Ectodermal cell (in vitro differentiated cells): ENCODE measurements around the gene R3HDM4.
"Not testable (repeated sequence)": the region's sequence is repeated elsewhere in the genome, so short reads cannot be mapped to it uniquely, and the experiment has no call there.

Experiments
- H3K27ac ChIP-seq: 2 replicates; pipeline ENCODE4 v1.7.0; 2013; ENCODE audit warnings: mild to moderate bottlenecking, low read depth, low read length; ENCODE audit not compliant: insufficient read depth, poor library complexity, severe bottlenecking
- H3K27me3 ChIP-seq: 2 replicates; pipeline ENCODE4 v1.7.0; 2013; ENCODE audit warnings: mild to moderate bottlenecking, low read length; ENCODE audit not compliant: insufficient read depth, control insufficient read depth, poor library complexity, severe bottlenecking
- H3K36me3 ChIP-seq: one replicate; pipeline ENCODE4 v1.7.0; 2013; ENCODE audit warnings: low read length; ENCODE audit not compliant: control insufficient read depth, insufficient read depth
- H3K4me1 ChIP-seq: one replicate; pipeline ENCODE4 v1.7.0; 2013; ENCODE audit warnings: low read length; ENCODE audit not compliant: control insufficient read depth, insufficient read depth
- H3K4me3 ChIP-seq: 2 replicates; pipeline ENCODE4 v1.7.0; 2013; ENCODE audit warnings: low read depth, low read length, control low read depth; ENCODE audit not compliant: insufficient read depth
- H3K9me3 ChIP-seq: 2 replicates; pipeline ENCODE4 v1.7.0; 2013; ENCODE audit warnings: mild to moderate bottlenecking, low read length, moderate library complexity; ENCODE audit not compliant: control insufficient read depth
- WGBS, 2 experiments: methylation state at CpG; one replicate each; pipeline ENCODE4 v1.1.7; 2013; ENCODE audit warnings: missing lambda C conversion rate in 2 of 2; 5-methylcytosine and 5-hydroxymethylcytosine counted together

R3HDM4 gene

DNA sequence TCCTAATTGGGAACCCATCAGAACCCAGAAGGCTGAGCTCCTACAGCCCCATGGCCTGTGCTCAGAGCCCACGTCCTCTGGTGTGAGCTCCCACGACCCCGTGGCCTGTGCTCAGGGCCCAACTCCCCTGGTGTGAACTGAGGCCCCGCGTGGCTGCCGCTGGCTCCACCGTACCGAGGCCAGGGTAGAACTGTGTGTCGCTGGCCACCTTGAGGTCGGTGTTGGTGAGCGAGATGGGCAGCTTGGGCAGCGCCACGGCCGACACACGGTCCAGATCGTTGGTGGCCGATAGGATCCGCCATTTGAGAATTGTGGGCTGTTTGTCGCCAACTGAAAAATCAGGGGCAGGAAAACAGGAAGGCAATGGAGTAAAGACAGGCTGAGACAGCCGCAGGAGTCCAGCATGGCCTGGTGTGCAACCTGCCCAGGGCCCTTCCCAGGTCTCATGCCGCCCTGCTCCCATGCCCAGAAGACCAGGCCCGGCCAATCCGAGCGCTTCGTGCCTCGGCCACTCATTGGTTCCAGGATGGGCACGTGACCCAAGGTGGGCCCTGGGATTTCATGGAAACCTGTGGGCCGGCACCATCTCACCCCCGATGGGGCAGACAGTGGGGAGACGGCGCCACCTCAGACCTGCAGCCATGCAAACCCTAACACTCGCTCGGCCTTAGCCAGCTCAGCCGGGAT is 31.5 kb downstream of the R3HDM4 start:
- Histone ChIP-seq H3K27me3 (no peaks in the 10 kb centered on the region), H3K9me3 (no peaks in the 10 kb centered on the region), H3K27ac (no peak overlapping the region), H3K36me3 (peaks cover 56% of the 10 kb centered on the region), H3K4me1 (no peaks in the 10 kb centered on the region), H3K4me3 (no peak overlapping the region)
- WGBS, 2 experiments, result 96% methylated on average over 34 of the region's 34 CpGs

DNA sequence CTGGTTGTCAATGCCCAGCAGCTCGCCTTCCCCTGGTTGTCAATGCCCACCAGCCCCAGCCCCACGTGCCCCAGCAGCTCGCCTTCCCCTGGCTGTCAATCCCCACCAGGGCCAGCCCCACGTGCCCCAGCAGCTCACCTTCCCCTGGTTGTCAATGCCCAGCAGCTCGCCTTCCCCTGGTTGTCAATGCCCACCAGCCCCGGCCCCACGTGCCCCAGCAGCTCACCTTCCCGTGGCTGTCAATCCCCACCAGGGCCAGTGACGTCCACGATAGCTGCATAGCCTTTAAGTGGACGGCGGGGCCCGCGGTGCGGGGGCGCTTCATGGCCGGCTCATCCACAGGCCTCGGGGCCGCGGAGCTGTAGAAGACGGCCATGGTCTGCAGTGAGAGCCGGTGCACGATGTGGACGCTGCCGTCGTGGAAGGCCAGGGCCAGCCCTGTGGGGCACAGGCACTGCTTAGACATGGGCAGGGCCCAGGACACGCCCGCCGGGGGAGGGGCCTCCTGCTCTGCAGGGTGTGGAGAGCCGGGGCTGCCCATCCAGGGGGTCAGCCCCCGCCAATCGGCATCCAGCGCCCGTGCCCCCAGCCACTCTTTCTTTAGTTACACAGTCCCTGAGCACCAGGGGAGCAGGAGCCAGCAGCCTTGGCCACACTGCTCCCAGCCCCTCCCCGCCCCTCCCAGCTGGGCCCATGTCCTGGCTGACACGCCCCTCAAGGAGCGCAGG is 33.1 kb downstream of the R3HDM4 start:
- H3K27me3 ChIP-seq, result no peaks in the 10 kb centered on the region
- H3K36me3 ChIP-seq, result peaks cover 56% of the 10 kb centered on the region

GRCh38 chr19:878751-879561 is 34.1 kb downstream of the R3HDM4 start:
- 87 to 88% methylated on average over 24 of the region's 24 CpGs for WGBS, 2 experiments
- H3K4me3 ChIP-seq, H3K9me3 ChIP-seq, H3K27ac ChIP-seq, H3K4me1 ChIP-seq, H3K27me3 ChIP-seq: not testable (repeated sequence)
- peaks cover 52% of the 10 kb centered on the region for H3K36me3 ChIP-seq

More for the DNA sequence above, 33.1 kb downstream of the R3HDM4 start:
- H3K4me1 ChIP-seq, result no peaks in the 10 kb centered on the region
- 91% methylated on average over 37 of the region's 37 CpGs for WGBS, 2 experiments
- H3K27ac ChIP-seq, result no peak overlapping the region
- H3K4me3 ChIP-seq, result no peak overlapping the region
- no peaks in the 10 kb centered on the region for H3K9me3 ChIP-seq

- not testable (repeated sequence) for H3K9me3 ChIP-seq, H3K4me1 ChIP-seq, H3K27ac ChIP-seq, H3K4me3 ChIP-seq, H3K27me3 ChIP-seq
- H3K36me3 ChIP-seq, result peaks cover 45% of the 10 kb centered on the region
- WGBS, 2 experiments, result 83 to 85% methylated on average over 22 to 23 of the region's 23 CpGs
These were observed 34.9 kb downstream of the R3HDM4 start for GRCh38 chr19:877992-878660.

DNA sequence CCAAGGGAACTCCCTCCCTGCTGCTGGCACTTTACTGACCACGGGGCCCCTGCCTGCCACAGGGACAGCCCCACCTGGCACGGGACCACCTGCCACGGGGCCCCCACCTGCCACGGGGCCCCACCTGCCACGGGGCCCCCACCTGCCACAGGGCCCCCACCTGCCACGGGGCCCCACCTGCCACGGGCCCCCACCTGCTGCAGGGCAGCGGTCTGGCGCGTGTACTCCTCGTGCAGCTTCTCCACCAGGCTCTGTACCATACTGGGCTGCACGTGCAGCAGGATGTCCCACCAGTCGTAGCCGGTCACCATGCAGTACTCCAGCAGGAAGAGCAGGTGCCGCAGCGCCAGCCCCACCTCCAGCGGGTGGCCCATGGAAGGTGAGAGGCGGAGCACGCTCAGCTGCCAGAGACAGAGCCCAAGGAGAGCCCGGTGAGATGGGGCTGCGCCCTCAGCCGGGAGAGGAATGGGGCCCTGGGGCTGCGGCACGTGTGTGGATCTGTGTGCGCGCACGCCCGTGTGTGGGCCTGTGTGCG is 36.2 kb downstream of the R3HDM4 start:
- Histone ChIP-seq H3K9me3 (no peaks in the 10 kb centered on the region), H3K4me3 (no peak overlapping the region), H3K27me3 (no peaks in the 10 kb centered on the region), H3K27ac (no peak overlapping the region), H3K4me1 (no peaks in the 10 kb centered on the region), H3K36me3 (peaks cover 36% of the 10 kb centered on the region)
- WGBS, 2 experiments, result 90 to 93% methylated on average over 29 of the region's 29 CpGs

DNA sequence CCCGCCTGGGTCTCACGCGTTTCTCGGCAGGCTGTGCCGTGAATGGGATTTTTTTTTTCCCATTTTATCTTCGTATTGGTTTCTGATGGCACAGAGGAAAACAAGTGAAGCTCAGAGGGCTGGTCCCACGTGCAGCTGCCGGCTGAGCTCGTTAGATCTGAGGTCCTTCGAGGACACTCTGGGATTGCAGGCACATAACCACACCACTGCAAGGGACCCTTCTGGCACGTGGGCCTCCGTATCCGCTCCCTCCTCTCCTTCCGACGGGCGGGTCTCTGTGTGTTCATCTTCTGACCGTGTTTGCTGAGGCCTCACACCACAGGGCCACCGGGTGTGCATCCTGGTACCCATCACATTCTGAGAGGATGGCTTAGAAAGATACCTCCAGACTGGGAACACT is 36.9 kb downstream of the R3HDM4 start:
- 92 to 93% methylated on average over 18 of the region's 18 CpGs for WGBS, 2 experiments
- Histone ChIP-seq H3K4me3 (no peak overlapping the region), H3K27ac (no peak overlapping the region), H3K36me3 (peaks cover 28% of the 10 kb centered on the region), H3K27me3 (no peaks in the 10 kb centered on the region), H3K9me3 (no peaks in the 10 kb centered on the region), H3K4me1 (no peaks in the 10 kb centered on the region)

GRCh38 chr19:875265-875879 is 37.6 kb downstream of the R3HDM4 start:
- Histone ChIP-seq H3K36me3 (peaks cover 23% of the 10 kb centered on the region), H3K4me1 (no peaks in the 10 kb centered on the region), H3K9me3 (no peaks in the 10 kb centered on the region), H3K4me3 (no peak overlapping the region), H3K27ac (no peak overlapping the region), H3K27me3 (no peaks in the 10 kb centered on the region)
- 96 to 97% methylated on average over 28 of the region's 28 CpGs for WGBS, 2 experiments

GRCh38 chr19:873561-874041 is 39.4 kb downstream of the R3HDM4 start:
- peaks cover 22% of the 10 kb centered on the region for H3K36me3 ChIP-seq
- WGBS, 2 experiments, result 92% methylated on average over 22 of the region's 22 CpGs
- no peaks in the 10 kb centered on the region for H3K27me3 ChIP-seq
- H3K4me1 ChIP-seq, result no peaks in the 10 kb centered on the region
- no peak overlapping the region for H3K4me3 ChIP-seq
- no peaks in the 10 kb centered on the region for H3K9me3 ChIP-seq
- H3K27ac ChIP-seq, result no peak overlapping the region

GRCh38 chr19:873084-873483 is 39.9 kb downstream of the R3HDM4 start:
- Histone ChIP-seq H3K9me3 (no peaks in the 10 kb centered on the region), H3K27ac (no peak overlapping the region), H3K27me3 (no peaks in the 10 kb centered on the region), H3K36me3 (peaks cover 27% of the 10 kb centered on the region), H3K4me3 (no peak overlapping the region), H3K4me1 (no peaks in the 10 kb centered on the region)
- 65 to 66% methylated on average over 13 of the region's 13 CpGs for WGBS, 2 experiments
